ENCODE data around the gene MTHFSD.

MTHFSD gene

DNA sequence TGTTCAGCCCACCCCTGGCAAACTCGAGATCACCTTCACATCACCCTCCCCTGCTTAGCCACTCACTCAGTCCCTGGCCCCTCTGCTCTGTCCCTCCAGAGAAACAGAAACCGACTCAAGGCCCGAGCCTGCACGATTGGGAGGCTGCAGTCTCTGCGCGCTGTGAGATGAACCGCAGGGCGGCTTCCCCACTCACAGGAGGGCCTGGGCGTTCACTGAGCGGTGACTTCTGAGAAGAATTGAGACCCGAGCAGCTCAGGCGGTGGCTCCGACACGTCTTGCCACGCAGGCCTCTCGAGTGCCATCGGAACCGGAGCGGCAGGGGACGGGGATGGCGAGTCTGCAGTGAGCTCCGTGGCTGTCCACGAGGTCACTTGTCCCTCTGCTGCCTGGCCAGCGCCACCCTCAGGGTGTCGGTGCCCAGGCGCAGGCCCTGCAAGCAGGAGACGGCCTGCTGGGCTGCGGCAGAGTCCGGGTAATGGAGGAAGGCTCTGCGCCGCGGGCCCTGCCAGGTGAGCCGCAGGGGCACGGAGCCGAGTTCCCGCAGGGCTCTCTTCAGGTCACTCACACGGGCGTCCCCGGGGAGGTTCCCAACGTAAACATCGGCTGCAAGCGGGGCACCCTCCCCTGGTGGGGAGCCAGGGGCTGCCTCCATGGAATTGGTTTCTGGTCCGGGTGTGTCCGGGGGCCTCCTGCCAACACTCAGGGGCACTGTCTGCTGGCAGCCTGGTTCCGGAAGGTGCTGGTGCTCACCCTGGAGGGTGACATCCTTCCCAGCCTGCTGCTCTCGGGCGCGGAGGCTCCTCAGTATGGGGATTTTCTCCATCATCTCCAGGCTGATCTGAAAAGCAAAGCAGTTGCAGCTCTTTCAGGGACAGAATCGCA is 23.2 kb downstream of the MTHFSD start:
- TF ChIP-seq, protein P1, sequence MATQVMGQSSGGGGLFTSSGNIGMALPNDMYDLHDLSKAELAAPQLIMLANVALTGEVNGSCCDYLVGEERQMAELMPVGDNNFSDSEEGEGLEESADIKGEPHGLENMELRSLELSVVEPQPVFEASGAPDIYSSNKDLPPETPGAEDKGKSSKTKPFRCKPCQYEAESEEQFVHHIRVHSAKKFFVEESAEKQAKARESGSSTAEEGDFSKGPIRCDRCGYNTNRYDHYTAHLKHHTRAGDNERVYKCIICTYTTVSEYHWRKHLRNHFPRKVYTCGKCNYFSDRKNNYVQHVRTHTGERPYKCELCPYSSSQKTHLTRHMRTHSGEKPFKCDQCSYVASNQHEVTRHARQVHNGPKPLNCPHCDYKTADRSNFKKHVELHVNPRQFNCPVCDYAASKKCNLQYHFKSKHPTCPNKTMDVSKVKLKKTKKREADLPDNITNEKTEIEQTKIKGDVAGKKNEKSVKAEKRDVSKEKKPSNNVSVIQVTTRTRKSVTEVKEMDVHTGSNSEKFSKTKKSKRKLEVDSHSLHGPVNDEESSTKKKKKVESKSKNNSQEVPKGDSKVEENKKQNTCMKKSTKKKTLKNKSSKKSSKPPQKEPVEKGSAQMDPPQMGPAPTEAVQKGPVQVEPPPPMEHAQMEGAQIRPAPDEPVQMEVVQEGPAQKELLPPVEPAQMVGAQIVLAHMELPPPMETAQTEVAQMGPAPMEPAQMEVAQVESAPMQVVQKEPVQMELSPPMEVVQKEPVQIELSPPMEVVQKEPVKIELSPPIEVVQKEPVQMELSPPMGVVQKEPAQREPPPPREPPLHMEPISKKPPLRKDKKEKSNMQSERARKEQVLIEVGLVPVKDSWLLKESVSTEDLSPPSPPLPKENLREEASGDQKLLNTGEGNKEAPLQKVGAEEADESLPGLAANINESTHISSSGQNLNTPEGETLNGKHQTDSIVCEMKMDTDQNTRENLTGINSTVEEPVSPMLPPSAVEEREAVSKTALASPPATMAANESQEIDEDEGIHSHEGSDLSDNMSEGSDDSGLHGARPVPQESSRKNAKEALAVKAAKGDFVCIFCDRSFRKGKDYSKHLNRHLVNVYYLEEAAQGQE (IDR thresholded peaks at IDR 0.05; ENCODE audit: low read depth): no peak

GRCh38 chr16:86531191-86531545 is 23.9 kb downstream of the MTHFSD start:
- TF ChIP-seq, protein P2, sequence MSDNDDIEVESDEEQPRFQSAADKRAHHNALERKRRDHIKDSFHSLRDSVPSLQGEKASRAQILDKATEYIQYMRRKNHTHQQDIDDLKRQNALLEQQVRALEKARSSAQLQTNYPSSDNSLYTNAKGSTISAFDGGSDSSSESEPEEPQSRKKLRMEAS (IDR thresholded peaks at IDR 0.05): no peak
- TF ChIP-seq CEBPB (IDR thresholded peaks at IDR 0.05): no peak

GRCh38 chr16:86530251-86531190 is 24.5 kb downstream of the MTHFSD start:
- TF ChIP-seq RAD21 (IDR thresholded peaks at IDR 0.05; ENCODE audit: low read depth): no peak
- no peak for TF ChIP-seq USF1 (IDR thresholded peaks at IDR 0.05)

DNA sequence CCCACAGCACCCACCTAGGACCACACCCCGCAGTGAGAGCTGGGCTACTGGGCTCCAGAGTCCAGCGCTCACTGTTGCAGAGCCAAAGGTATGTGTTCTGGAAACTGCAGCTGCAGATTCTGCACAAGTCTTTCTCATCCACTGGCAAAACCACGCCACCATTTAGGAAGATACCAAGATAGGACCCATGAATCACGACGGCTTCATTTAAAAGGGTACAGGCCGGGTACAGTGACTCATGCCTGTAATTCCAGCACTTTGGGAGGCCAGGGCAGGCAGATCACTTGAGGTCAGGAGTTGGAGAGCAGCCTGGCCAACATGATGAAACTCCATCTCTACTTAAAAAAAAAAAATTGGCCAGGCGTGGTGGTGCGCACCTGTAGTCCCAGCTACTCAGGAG is 25.9 kb downstream of the MTHFSD start:
- TF ChIP-seq TEAD4 (IDR thresholded peaks at IDR 0.05) (no peak), ZBTB7A (IDR thresholded peaks at IDR 0.05; ENCODE audit: low read depth) (no peak), YY1 (IDR thresholded peaks at IDR 0.05; ENCODE audit: low read depth) (no peak), EGR1 (IDR thresholded peaks at IDR 0.05) (no peak), TAF1 (IDR thresholded peaks at IDR 0.05; ENCODE audit: low read depth) (no peak), CEBPB (IDR thresholded peaks at IDR 0.05) (no peak), CREB1 (IDR thresholded peaks at IDR 0.05; ENCODE audit: low read depth) (no peak), TCF12 (IDR thresholded peaks at IDR 0.05; ENCODE audit: low read depth) (no peak), USF1 (IDR thresholded peaks at IDR 0.05) (no peak), RAD21 (IDR thresholded peaks at IDR 0.05; ENCODE audit: low read depth) (no peak), FOXM1 (IDR thresholded peaks at IDR 0.05; ENCODE audit: borderline replicate concordance, low read depth) (no peak)
- TF ChIP-seq, protein P2 (IDR thresholded peaks at IDR 0.05): no peak
- TF ChIP-seq, protein P1 (IDR thresholded peaks at IDR 0.05; ENCODE audit: low read depth): no peak

DNA sequence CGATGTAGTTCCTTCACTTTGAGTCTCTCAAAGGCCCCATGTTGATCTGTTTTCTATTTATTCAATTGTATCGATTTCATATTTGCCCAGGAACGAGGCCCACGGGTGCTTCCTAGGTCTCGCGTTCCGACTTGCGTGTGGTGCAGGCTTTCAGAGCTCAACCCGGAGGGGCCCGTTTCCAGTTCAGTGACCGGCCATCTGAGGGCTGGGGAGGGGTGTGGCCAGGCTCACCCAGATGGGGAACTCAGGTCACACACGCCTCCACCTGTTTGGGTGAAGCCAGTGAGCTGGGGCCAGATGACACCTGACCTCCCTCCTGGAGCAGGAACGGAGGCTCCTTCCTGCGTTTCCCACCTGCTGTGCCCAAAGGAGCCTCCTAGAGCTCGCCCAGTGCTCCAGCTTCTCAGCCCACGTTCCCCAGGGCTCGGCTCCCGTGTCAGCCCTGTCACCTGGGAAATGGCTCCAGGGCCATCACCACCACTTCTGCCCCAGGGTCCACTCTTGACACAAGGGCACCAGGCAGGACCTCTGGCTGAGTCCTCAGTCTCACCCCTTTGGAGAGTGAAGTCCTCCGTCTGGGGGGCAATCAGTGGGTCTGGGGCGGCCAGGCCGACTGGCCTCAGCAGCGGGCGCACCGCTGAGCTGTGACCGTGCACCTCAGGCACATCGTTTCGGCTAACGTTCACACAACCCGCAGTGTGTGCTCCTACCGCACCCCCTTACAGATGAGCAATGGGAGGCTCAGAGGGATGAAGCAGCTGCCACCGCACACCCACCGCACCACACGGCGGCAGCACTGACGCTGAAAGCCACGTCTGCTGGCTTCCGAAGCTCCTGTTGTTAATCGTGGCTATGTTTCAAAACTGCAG is 26.7 kb downstream of the MTHFSD start:
- TF ChIP-seq, protein P1 (IDR thresholded peaks at IDR 0.05; ENCODE audit: low read depth): no peak
- TF ChIP-seq USF1 (IDR thresholded peaks at IDR 0.05) (no peak), EGR1 (IDR thresholded peaks at IDR 0.05) (no peak), TAF1 (IDR thresholded peaks at IDR 0.05; ENCODE audit: low read depth) (no peak), ZBTB7A (IDR thresholded peaks at IDR 0.05; ENCODE audit: low read depth) (no peak), RAD21 (IDR thresholded peaks at IDR 0.05; ENCODE audit: low read depth) (no peak), NFIC (IDR thresholded peaks at IDR 0.05) (no peak)

Data from Ishikawa (cell line).